C4-2B (cell line): ENCODE data around the gene EVA1B.

Experiments used
- ZFX ChIP-seq: fragments of 450-650 bp; IDR thresholded peaks from 2 replicates; pipeline ENCODE4 v1.6.1; 2017
- TF ChIP-seq, protein P1 (sequence below): fragments of 450-650 bp; conservative IDR thresholded peaks from 2 replicates; pipeline ENCODE4 v1.5.1; 2017; ENCODE audit warnings: mild to moderate bottlenecking

DNA sequence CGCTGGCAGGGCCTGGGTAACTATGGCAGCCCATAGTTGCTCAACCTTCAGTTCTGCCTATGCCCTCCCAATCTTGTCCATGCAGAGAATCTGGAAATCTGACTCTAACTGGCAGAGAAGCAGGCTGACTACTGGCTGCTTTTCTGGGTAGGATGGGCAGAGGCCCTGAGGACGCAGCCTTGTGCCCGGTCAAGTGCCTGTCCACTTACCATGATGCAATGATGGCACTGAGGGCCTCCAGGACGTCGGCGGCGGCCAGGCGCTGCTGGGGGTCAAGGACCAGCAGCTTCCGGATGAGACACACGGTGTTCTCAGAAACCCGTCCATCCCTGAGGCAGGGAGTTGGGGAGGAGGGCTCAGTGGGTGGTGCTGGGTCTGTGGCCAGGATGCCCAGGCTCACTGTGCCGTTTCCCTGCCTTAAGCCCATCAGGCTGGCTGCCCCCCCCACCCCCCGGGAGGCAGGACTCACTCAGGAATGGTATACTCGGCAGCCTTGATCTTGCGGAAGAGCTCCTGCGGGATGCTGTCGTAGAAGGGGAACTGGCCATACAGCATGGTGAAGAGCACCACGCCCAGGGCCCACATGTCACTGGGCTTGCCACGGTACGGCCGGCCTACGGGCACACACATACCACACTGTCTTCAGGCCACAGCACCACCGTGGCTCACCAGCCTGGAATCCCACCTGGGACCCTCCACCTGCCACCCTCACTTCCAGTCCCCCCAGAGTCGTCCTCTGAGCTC is 20.4 kb upstream of the EVA1B start:
- TF ChIP-seq, protein P1, sequence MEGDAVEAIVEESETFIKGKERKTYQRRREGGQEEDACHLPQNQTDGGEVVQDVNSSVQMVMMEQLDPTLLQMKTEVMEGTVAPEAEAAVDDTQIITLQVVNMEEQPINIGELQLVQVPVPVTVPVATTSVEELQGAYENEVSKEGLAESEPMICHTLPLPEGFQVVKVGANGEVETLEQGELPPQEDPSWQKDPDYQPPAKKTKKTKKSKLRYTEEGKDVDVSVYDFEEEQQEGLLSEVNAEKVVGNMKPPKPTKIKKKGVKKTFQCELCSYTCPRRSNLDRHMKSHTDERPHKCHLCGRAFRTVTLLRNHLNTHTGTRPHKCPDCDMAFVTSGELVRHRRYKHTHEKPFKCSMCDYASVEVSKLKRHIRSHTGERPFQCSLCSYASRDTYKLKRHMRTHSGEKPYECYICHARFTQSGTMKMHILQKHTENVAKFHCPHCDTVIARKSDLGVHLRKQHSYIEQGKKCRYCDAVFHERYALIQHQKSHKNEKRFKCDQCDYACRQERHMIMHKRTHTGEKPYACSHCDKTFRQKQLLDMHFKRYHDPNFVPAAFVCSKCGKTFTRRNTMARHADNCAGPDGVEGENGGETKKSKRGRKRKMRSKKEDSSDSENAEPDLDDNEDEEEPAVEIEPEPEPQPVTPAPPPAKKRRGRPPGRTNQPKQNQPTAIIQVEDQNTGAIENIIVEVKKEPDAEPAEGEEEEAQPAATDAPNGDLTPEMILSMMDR: no peak
- no peak for TF ChIP-seq ZFX
